ENCODE measurements around the gene PNKD. TPM values are rescaled to one million over a fixed set of nuclear protein-coding genes. Genes with fewer than 3 reads are reported as not detected.

Gene PNKD
- total and polyA plus RNA-seq, 2 donors (not counting 1 experiment from before 2014, with no cell fraction given), result 27.7 to 29.1 TPM

DNA sequence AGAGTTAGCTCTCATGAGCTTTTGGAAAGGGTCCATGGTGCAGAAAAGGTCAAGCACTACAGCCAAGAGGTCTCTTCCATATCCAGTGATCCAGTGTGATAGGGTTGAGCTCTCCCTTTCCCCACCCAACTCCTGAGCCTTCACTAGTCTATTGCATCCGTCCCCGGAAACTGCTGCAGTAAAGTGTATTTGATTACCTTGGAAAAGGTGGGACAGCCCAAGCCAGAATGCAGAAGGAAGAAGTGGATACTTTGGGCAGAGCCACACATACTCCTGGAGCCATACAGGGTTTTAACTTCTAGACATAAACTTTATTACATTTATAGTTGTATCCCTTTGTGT lies 3.6 kb downstream of the PNKD start:
- peaks cover 11% of the 10 kb centered on the region for H3K4me1 ChIP-seq (ENCODE audit: control insufficient read depth, extremely low read depth, insufficient read depth, low read length)
- H4K20me1 ChIP-seq (ENCODE audit: control insufficient read depth, extremely low read depth, insufficient read depth, low read length), result no peaks in the 10 kb centered on the region
- H3K9ac ChIP-seq (ENCODE audit: insufficient read depth, low read length), result no peak overlapping the region
- H2AFZ ChIP-seq (ENCODE audit: low read length), result no peak overlapping the region
- no peak overlapping the region for H3K27ac ChIP-seq (ENCODE audit: insufficient read depth, low read length)
- no peaks in the 10 kb centered on the region for H3K27me3 ChIP-seq (ENCODE audit: control insufficient read depth, insufficient read depth, low read length)
- H3K9me3 ChIP-seq (ENCODE audit: control insufficient read depth, insufficient read depth, low read depth, low read length), result no peaks in the 10 kb centered on the region
- H3K36me3 ChIP-seq (ENCODE audit: control insufficient read depth, insufficient read depth, low read length), result peaks cover 27% of the 10 kb centered on the region
- peaks cover 17% of the 10 kb centered on the region for H3K79me2 ChIP-seq (ENCODE audit: control insufficient read depth, insufficient read depth, low read length)
- TF ChIP-seq, protein P1, sequence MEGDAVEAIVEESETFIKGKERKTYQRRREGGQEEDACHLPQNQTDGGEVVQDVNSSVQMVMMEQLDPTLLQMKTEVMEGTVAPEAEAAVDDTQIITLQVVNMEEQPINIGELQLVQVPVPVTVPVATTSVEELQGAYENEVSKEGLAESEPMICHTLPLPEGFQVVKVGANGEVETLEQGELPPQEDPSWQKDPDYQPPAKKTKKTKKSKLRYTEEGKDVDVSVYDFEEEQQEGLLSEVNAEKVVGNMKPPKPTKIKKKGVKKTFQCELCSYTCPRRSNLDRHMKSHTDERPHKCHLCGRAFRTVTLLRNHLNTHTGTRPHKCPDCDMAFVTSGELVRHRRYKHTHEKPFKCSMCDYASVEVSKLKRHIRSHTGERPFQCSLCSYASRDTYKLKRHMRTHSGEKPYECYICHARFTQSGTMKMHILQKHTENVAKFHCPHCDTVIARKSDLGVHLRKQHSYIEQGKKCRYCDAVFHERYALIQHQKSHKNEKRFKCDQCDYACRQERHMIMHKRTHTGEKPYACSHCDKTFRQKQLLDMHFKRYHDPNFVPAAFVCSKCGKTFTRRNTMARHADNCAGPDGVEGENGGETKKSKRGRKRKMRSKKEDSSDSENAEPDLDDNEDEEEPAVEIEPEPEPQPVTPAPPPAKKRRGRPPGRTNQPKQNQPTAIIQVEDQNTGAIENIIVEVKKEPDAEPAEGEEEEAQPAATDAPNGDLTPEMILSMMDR (conservative IDR thresholded peaks at IDR 0.05 in 1 of 2, IDR thresholded peaks at IDR 0.05 in 1 of 2; ENCODE audit: low read depth in 1 of 2, low read length in 2 of 2), result no peak
- TF ChIP-seq EZH2 (IDR thresholded peaks at IDR 0.05; ENCODE audit: low read length, missing control alignments), result no peak
- no peak overlapping the region for H3K4me3 ChIP-seq (replicated peaks in 1 of 4; ENCODE audit: control extremely low read depth in 1 of 4, insufficient read depth in 1 of 4, low read depth in 3 of 4, low read length in 4 of 4)
- no peak for DNase-seq (ENCODE audit: low read depth in 2 of 2)
- H3K4me2 ChIP-seq (ENCODE audit: extremely low read depth, insufficient read depth, low read length), result no peak overlapping the region

DNA sequence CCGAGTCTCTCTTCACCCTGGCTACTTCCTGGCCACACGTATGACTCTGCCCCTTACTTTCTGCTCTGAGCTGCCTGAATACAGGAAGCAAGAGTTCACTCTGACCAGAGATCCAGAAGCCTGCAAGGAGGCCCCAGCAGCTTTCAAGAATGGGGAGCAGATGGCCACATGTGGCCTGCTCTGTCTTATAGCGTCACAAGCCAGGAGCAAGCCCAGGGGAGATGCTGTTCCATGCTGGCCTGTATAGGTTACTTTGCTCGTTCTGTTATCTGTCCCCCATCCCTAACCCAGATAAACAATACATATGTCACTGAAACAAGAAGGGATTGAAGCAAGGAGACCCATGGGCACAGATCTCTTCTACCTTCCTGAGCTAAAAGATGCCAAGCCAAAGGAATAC lies 4.3 kb downstream of the PNKD start:
- H3K4me2 ChIP-seq (ENCODE audit: extremely low read depth, insufficient read depth, low read length), result no peak overlapping the region
- no peaks in the 10 kb centered on the region for H3K9me3 ChIP-seq (ENCODE audit: control insufficient read depth, insufficient read depth, low read depth, low read length)
- DNase-seq (ENCODE audit: low read depth in 2 of 2), result no peak
- no peaks in the 10 kb centered on the region for H3K27me3 ChIP-seq (ENCODE audit: control insufficient read depth, insufficient read depth, low read length)
- no peak overlapping the region for H2AFZ ChIP-seq (ENCODE audit: low read length)
- no peaks in the 10 kb centered on the region for H4K20me1 ChIP-seq (ENCODE audit: control insufficient read depth, extremely low read depth, insufficient read depth, low read length)
- H3K36me3 ChIP-seq (ENCODE audit: control insufficient read depth, insufficient read depth, low read length), result peaks cover 34% of the 10 kb centered on the region
- H3K9ac ChIP-seq (ENCODE audit: insufficient read depth, low read length), result no peak overlapping the region
- TF ChIP-seq, protein P1 (conservative IDR thresholded peaks at IDR 0.05 in 1 of 2, IDR thresholded peaks at IDR 0.05 in 1 of 2; ENCODE audit: low read depth in 1 of 2, low read length in 2 of 2), result no peak
- no peak for TF ChIP-seq EZH2 (IDR thresholded peaks at IDR 0.05; ENCODE audit: low read length, missing control alignments)
- peaks cover 11% of the 10 kb centered on the region for H3K4me1 ChIP-seq (ENCODE audit: control insufficient read depth, extremely low read depth, insufficient read depth, low read length)
- peaks cover 17% of the 10 kb centered on the region for H3K79me2 ChIP-seq (ENCODE audit: control insufficient read depth, insufficient read depth, low read length)
- H3K27ac ChIP-seq (ENCODE audit: insufficient read depth, low read length), result no peak overlapping the region
- no peak overlapping the region for H3K4me3 ChIP-seq (replicated peaks in 1 of 4; ENCODE audit: control extremely low read depth in 1 of 4, insufficient read depth in 1 of 4, low read depth in 3 of 4, low read length in 4 of 4)

DNA sequence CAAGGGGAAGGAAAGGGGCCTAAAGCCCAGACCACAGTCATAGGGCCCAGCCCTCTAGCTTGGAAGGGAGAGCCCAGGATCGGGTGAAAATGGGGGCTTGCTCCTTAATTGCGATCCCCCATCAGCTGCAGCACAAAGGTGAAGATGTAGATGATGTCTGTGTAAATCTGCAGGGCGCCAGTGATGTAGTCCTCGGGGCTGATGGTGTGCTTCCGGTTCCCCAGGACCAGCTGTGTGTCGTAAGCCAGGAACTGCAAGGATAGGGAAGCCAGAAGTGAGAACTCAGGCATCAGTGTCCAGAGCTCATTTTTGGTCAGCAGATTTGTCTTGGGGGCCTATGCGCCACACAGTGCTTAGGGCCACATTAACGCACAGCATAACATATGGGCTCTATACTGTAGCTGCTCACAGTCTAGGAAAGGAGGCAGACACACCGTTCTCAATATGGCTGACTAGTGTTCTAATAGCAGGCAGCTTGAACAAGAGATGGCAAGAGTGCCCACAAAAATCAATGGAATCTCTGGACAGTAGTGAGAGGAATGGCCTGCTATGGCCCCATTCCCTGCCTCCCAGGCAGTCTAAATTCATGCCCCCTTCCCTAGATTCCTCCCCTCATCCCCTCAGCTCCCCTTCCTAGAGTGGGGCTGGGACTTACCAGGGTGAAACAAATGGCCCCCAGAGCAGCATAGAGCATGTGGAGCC lies 5.2 kb downstream of the PNKD start:
- H3K79me2 ChIP-seq (ENCODE audit: control insufficient read depth, insufficient read depth, low read length), result peaks cover 24% of the 10 kb centered on the region

More for the DNA sequence above, 5.2 kb downstream of the PNKD start:
- Histone ChIP-seq H3K4me2 (ENCODE audit: extremely low read depth, insufficient read depth, low read length) (no peak overlapping the region), H3K4me1 (ENCODE audit: control insufficient read depth, extremely low read depth, insufficient read depth, low read length) (peaks cover 11% of the 10 kb centered on the region), H2AFZ (ENCODE audit: low read length) (no peak overlapping the region), H3K36me3 (ENCODE audit: control insufficient read depth, insufficient read depth, low read length) (peaks cover 42% of the 10 kb centered on the region), H3K27ac (ENCODE audit: insufficient read depth, low read length) (no peak overlapping the region), H3K4me3 (replicated peaks in 1 of 4; ENCODE audit: control extremely low read depth in 1 of 4, insufficient read depth in 1 of 4, low read depth in 3 of 4, low read length in 4 of 4) (no peak overlapping the region), H4K20me1 (ENCODE audit: control insufficient read depth, extremely low read depth, insufficient read depth, low read length) (no peaks in the 10 kb centered on the region), H3K27me3 (ENCODE audit: control insufficient read depth, insufficient read depth, low read length) (no peaks in the 10 kb centered on the region), H3K9me3 (ENCODE audit: control insufficient read depth, insufficient read depth, low read depth, low read length) (no peaks in the 10 kb centered on the region), H3K9ac (ENCODE audit: insufficient read depth, low read length) (no peak overlapping the region)
- DNase-seq (ENCODE audit: low read depth in 2 of 2), result no peak
- TF ChIP-seq, protein P1 (conservative IDR thresholded peaks at IDR 0.05 in 1 of 2, IDR thresholded peaks at IDR 0.05 in 1 of 2; ENCODE audit: low read depth in 1 of 2, low read length in 2 of 2), result no peak
- TF ChIP-seq EZH2 (IDR thresholded peaks at IDR 0.05; ENCODE audit: low read length, missing control alignments), result no peak
